SHP77 treated with DMSO at 0.1 percent for 48 hours (cell line): Measurements from ENCODE around the gene TM9SF1.

Experiments used
- DNase-seq: peaks from one replicate; lab custom pipeline; 2025; lab: John Stamatoyannopoulos, UW

TM9SF1 gene, protein sequence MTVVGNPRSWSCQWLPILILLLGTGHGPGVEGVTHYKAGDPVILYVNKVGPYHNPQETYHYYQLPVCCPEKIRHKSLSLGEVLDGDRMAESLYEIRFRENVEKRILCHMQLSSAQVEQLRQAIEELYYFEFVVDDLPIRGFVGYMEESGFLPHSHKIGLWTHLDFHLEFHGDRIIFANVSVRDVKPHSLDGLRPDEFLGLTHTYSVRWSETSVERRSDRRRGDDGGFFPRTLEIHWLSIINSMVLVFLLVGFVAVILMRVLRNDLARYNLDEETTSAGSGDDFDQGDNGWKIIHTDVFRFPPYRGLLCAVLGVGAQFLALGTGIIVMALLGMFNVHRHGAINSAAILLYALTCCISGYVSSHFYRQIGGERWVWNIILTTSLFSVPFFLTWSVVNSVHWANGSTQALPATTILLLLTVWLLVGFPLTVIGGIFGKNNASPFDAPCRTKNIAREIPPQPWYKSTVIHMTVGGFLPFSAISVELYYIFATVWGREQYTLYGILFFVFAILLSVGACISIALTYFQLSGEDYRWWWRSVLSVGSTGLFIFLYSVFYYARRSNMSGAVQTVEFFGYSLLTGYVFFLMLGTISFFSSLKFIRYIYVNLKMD

GRCh38 chr14:24195186-24196070, at the start of gene TM9SF1:
Gene TM9SF1, minus strand, starts transcription at chr14:24195441. Its CDS starts 422 bp downstream, at chr14:24195019.
- DNase-seq = peak; percentile 37

- DNase-seq = no peak
These were observed 48.1 kb upstream of the TM9SF1 start for GRCh38 chr14:24243336-24243836.

- DNase-seq = peak; percentile 98
These were observed 46.7 kb upstream of the TM9SF1 start for GRCh38 chr14:24241829-24242443.

DNA sequence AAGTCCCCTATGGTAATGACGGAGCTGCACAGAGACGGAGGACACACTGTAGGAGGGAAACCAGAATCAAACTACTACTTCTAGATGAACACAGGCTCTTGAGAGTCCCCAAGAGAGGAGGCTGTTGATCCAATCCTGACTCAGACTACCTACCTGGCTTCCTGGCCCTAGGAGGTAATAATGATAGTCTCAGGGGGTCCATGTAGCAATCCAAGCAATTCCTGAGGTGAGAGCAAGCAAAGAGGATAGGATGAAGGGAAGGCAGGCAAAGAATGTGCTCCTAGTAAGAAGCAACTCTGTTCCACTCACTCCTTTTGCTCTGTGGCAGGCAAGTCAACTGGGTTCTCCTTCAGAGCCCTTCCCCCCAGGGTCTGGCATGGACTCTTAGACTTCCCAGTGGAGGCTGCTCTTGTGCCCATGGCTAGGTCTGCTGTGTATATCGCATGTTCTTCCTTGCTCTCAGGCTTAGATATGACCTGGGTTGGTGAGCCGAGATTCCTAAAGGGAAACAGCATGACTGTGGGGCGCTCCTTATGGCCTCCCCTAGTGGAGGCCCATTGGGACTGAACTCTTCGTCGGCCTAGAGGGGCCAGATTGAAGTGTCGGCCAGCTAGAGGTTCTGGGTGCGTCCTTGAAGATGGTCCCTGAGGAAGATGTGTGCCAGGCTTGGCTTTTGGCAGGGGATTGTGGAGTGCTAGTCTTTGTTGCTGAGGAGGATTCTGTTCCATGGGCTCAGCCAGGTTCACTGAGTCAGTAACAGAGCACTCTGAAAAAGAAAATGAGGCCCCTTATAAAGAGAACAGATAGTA, 45.1 kb upstream of the TM9SF1 start:
- no peak for DNase-seq

GRCh38 chr14:24238527-24239037, 43.3 kb upstream of the TM9SF1 start:
- DNase-seq = no peak

GRCh38 chr14:24238123-24238522, 42.9 kb upstream of the TM9SF1 start:
- DNase-seq = no peak

DNA sequence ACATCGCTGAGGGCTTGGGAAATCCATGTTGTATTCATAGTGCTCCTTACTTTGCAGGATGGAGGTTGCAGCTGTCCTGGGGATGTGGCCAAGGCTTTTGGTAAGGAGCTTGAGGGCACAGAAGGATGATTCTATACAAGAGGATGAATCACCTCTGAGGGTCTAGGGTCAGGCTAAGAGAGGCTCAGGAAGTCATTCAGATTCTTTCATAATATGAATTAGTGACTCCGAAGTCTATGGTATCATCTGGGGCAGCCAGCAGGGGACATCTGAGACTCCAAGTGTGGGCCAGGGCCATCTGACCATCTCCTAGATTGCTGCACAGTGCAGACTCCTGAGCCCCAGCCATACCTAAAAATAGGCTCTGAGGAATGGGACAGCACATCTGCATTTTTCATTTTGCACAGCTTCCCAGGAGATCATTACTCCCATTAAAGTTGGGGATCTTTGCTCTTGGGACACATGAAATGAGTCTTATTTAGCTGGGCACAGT, 42.3 kb upstream of the TM9SF1 start:
- DNase-seq = no peak

DNA sequence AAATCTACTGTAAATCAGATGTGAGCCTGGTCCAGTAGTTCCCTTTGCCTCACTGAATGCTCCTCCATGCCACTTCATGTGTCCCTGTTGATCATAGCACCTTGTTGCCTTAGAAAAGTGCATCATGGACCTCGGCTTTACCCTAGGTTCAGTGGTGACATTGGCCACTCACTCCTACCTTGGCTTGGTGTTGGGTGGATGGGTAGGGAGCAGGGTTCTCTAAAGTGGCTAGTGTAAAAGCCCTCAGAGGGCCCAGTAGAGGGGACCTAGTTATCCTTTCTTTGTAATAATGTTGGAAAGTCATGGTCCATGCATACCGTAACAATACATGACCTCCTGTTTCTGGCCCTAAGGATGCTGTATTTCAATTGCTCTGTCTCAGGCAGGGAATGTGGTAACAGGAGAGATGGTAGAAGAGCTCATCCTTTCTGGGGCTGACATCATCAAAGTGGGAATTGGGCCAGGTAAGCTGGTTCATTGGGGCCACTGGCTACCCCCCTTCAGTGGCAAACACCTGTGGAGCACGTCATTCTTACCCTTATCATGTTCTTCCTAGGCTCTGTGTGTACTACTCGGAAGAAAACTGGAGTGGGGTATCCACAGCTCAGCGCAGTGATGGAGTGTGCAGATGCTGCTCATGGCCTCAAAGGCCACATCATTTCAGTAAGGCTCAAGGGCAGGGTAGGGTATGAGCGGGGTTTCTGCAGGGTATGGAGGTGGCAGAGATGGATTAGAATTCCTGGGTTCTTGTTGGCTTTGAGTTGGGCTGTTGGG, 41.6 kb upstream of the TM9SF1 start:
- no peak for DNase-seq

DNA sequence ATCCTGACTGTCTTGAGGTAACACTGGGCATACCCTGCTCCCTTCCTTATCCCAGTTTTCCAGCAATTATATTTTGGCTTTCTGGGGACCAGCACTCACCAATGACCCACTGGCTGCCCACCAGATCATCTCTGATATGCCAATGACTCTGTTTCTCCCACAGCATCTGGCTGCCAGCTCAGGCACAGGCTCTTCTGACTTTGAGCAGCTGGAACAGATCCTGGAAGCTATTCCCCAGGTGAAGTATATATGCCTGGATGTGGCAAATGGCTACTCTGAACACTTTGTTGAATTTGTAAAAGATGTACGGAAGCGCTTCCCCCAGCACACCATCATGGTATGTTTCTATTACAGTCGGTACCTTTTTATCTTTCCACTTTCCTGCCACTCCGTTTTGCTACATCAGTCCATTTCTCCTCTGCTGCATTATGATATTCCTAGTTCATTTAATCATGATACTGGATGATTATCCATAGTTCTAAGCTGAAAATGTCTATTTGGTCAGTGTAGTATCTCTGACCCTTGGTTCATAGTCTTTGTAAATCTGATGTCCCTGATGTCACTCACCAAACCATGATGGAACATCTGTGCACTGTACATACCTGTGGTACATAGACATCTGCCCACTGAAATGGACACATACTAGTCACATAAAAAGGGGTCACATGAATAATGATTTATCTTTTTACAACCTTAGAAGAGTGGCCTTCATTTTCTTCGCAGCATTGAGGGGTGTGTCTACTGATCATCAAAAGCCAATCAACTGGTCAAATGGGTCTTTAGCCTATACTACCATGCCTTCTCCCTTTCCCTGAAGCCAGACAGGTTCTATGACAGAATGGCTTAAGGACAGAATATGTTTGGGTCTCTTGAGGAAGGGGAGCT, 40.8 kb upstream of the TM9SF1 start:
- DNase-seq = no peak

- no peak for DNase-seq
These were observed 39.1 kb upstream of the TM9SF1 start for GRCh38 chr14:24234095-24235005.

DNA sequence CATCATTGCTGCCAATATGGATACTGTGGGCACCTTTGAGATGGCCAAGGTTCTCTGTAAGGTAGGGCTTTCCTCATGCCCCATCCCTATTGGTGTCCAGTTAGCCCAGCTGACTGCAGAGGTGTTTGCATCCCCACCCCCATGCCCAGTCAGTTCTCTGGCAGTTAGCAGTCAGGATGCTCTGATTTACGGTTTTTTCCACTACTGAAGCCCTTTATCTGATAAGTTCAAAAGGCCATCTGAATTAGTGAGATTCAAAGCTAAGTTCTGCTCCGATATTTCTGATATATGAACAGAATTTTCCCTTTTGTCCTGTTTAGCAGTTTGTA, 38.3 kb upstream of the TM9SF1 start:
- DNase-seq = no peak

GRCh38 chr14:24232645-24233537, 37.6 kb upstream of the TM9SF1 start, which contains the start of gene GMPR2:
Gene GMPR2, plus strand, starts transcription at chr14:24232929. Its CDS starts 325 bp downstream, at chr14:24233254.
- peak; percentile 97 for DNase-seq

- peak; percentile 97 for DNase-seq
These were observed 36.9 kb upstream of the TM9SF1 start, which contains the start of gene NEDD8 for GRCh38 chr14:24232121-24232644. Gene NEDD8, minus strand, starts transcription at chr14:24232367. Its CDS starts 100 bp downstream, at chr14:24232267.

DNA sequence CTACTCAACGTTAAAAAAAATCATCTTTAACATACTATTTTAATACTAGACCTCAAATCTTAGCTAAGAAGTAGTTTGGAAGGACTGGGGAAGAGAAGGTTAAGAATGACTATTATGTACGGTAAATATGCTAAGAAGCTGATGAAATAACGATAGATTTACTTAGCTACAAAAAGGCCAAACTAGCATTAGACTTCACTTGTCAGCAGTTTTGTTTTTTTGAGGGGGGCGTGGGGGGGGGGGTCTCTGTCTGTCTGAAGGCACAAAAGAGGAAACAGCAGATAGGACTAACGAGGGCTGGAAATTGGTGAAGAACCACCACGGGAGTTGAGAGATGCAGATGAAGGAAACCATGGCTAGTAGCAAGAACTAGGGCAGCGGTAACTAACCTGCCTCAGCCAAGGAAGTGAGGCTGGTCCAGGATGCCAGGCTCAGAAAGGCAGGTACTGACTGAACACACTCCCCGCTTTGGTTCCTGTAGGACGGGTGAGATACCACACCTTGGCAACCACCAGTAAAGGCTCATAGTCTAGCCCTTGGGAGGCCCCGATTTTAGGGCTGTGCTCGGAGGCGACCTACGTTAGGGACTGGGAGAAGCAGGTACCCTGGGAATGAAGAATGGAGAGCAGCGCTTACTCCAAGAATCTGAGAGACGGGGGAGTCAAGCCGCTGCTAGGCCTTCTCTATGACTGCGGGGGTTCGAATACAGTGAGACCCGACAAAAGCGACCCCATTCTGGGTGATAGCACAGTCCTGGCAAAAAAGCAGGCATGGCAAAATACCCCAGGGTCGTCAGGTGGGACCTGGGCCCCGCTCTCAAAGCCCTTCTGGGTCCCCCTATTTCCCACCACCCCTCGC, 36.3 kb upstream of the TM9SF1 start:
- DNase-seq = no peak

DNA sequence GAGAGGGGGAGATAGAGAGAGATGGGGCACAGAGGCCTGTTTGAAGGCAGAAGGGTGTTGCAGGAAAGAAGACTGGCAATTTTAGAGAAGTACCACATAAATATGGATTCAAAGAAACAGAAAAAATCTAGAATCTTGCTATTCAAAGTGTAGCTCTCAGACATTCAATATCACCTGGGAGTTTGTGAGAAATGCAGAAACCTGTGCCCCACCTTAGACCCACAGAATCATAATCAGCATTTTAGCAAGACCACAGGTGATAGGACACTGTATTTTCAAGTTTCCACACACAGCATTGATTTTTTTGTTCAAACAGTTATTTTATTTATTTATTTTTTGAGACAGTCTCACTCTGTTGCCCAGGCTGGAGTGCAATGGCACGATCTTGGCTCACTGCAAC, 33.7 kb upstream of the TM9SF1 start:
- no peak for DNase-seq
